Gastroesophageal sphincter (tissue), 4 donors: ENCODE results near the gene CHRM5. TPM values are rescaled to one million over a fixed set of nuclear protein-coding genes. Genes with fewer than 3 reads are reported as not detected.

Experiments
- ATAC-seq: fragments of 150-250 bp; one replicate; pipeline ENCODE4 v1.9.1; 2016; ENCODE audit warnings: mild to moderate bottlenecking, moderate library complexity
- H3K27ac ChIP-seq, 4 donors: fragments of 200-600 bp; sonication (generic) in 3 of 4; 1 replicate in 3 of 4; 2 replicates in 1 of 4; pipeline ENCODE4 v1.5.1; 2016 to 2019
- H3K27me3 ChIP-seq: fragments of 200-600 bp; sonication (generic); one replicate; pipeline ENCODE4 v1.5.1; 2019
- H3K36me3 ChIP-seq, 2 donors: fragments of 200-600 bp; sonication (generic); one replicate each; pipeline ENCODE4 v1.5.1; 2019; ENCODE audit warnings: control low read depth in 1 of 2
- H3K4me1 ChIP-seq, 3 donors: fragments of 200-600 bp; sonication (generic); 1 replicate in 2 of 3; 2 replicates in 1 of 3; pipeline ENCODE4 v1.5.1; 2016 to 2019; ENCODE audit warnings: control low read depth in 2 of 3
- H3K4me3 ChIP-seq, 2 donors: fragments of 200-600 bp; sonication (generic); one replicate each; pipeline ENCODE4 v1.5.1; 2019; ENCODE audit warnings: mild to moderate bottlenecking in 1 of 2, moderate library complexity in 1 of 2
- H3K9me3 ChIP-seq, 3 donors: fragments of 200-600 bp; sonication (generic); one replicate each; pipeline ENCODE4 v1.5.1; 2017 to 2019; ENCODE audit warnings: control low read depth in 2 of 3
- EP300 ChIP-seq: sonication (generic); formaldehyde crosslinking; IDR thresholded peaks from one replicate; pipeline ENCODE4 v1.6.1; 2017; ENCODE audit warnings: antibody characterized with exemption, mild to moderate bottlenecking
- POLR2A ChIP-seq, 2 donors: fragments of 450-650 bp; IDR thresholded peaks; one replicate each; pipeline ENCODE4 v1.6.1; 2017; ENCODE audit warnings: antibody characterized with exemption in 2 of 2, mild to moderate bottlenecking in 2 of 2, moderate library complexity in 1 of 2
- POLR2AphosphoS5 ChIP-seq: sonication (generic); formaldehyde crosslinking; IDR thresholded peaks from one replicate; pipeline ENCODE4 v1.6.1; 2017; ENCODE audit warnings: antibody characterized with exemption
- WGBS, 2 donors: methylation state at CpG; one replicate each; pipeline ENCODE4 v1.1.5; 2018; ENCODE audit warnings: low coverage in 1 of 2; 5-methylcytosine and 5-hydroxymethylcytosine counted together
- total RNA-seq, 4 donors: library from RNA; depleted of rRNA; stranded (reverse); fragments of >200 nt; gene quantifications; one replicate each; pipeline ENCODE4 v1.1.0, GENCODE V29; 2016
- TF ChIP-seq, protein P1 (sequence below), 4 experiments: fragments of 200-600 bp in 2 of 4; fragments of 450-650 bp in 2 of 4; sonication (generic) in 1 of 4; IDR thresholded peaks; one replicate each; pipeline ENCODE4 v1.5.1; 2017 to 2019; ENCODE audit warnings: antibody characterized with exemption in 4 of 4, mild to moderate bottlenecking in 2 of 4, moderate library complexity in 2 of 4

The CHRM5 gene
- total RNA-seq, 4 donors from 2014 or later: not detected

DNA sequence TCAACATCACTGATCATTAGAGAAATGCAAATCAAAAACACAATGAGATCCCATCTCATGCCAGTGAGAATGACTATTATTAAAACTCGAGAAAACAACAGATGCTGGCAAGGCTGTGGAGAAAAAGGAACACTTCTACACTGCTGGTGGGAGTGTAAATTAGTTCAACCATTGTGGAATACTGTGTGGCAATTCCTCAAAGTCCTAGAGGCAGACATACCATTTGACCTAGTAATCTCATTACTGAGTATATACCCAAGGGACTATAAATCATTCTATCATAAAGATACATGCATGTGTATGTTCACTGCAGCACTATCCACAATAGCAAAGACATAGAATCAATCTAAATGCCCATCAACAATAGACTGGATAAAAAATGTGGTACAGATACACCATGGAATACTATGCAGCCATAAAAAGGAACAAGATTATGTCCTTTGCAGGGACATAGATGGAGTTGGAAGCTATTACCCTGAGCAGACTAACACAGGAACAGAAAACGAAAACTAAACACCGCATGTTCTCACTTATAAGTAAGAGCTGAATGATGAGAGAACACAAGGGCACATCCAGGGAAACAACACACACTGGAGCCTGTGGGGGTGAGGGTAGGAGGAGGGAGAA is 85.9 kb downstream of the CHRM5 start:
- H3K27me3 ChIP-seq: no peaks in the 10 kb centered on the region
- no peak overlapping the region for H3K27ac ChIP-seq
- no peaks in the 10 kb centered on the region for H3K36me3 ChIP-seq
- peaks cover 0 to 21% (median 0%) of the 10 kb centered on the region in 3 donors for H3K9me3 ChIP-seq
- no peak for ATAC-seq
- H3K4me3 ChIP-seq: no peak overlapping the region
- no peaks in the 10 kb centered on the region for H3K4me1 ChIP-seq
- WGBS, 2 donors: 78 to 100% methylated on average over 1 to 3 of the region's 3 CpGs
- TF ChIP-seq EP300: no peak
- no peak for TF ChIP-seq POLR2A (IDR thresholded peaks at IDR 0.05)
- TF ChIP-seq, protein P1, sequence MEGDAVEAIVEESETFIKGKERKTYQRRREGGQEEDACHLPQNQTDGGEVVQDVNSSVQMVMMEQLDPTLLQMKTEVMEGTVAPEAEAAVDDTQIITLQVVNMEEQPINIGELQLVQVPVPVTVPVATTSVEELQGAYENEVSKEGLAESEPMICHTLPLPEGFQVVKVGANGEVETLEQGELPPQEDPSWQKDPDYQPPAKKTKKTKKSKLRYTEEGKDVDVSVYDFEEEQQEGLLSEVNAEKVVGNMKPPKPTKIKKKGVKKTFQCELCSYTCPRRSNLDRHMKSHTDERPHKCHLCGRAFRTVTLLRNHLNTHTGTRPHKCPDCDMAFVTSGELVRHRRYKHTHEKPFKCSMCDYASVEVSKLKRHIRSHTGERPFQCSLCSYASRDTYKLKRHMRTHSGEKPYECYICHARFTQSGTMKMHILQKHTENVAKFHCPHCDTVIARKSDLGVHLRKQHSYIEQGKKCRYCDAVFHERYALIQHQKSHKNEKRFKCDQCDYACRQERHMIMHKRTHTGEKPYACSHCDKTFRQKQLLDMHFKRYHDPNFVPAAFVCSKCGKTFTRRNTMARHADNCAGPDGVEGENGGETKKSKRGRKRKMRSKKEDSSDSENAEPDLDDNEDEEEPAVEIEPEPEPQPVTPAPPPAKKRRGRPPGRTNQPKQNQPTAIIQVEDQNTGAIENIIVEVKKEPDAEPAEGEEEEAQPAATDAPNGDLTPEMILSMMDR (IDR thresholded peaks at IDR 0.05): no peak
- TF ChIP-seq POLR2AphosphoS5: no peak

DNA sequence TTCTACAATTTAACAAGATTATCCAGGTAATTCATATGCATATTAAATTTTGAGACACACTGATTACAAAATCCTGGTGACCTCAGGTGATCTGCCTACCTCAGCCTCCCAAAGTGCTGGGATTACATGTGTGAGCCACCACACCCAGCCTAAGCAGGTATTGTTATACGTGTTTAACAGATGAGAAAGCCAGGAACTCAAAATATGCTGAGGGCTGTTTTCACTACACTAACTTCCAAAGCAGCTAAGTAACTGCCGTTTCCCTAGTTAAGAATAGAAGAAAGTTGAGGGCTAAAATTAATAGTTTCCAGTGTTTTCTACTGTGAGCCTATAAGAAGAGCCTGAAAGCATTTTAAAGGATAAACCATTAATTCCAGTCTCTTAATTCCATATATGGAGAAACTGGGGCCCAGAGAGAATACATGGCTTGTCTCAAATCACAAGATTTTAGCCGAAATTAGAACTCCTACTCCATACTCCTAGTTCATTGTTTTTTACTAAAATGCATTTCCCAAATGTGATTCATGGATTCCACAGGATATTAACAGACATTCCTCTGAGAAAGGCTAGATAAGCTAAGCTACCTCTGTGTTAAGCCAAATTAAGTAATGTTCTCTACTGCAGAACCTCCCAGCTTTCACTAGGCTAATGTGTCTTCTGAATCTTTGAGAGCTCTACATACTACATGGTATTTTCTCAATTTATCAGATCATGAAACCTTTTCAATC is 87.7 kb downstream of the CHRM5 start:
- H3K9me3 ChIP-seq: peaks cover 0 to 6% (median 0%) of the 10 kb centered on the region in 3 donors
- H3K27me3 ChIP-seq: no peaks in the 10 kb centered on the region
- no peak for TF ChIP-seq POLR2A (IDR thresholded peaks at IDR 0.05)
- TF ChIP-seq POLR2AphosphoS5: no peak
- TF ChIP-seq, protein P1 (IDR thresholded peaks at IDR 0.05): no peak
- TF ChIP-seq EP300: no peak
- 18 to 40% methylated on average over 2 to 3 of the region's 3 CpGs for WGBS, 2 donors
- H3K4me3 ChIP-seq: no peak overlapping the region
- H3K27ac ChIP-seq: no peak overlapping the region
- no peaks in the 10 kb centered on the region for H3K36me3 ChIP-seq
- H3K4me1 ChIP-seq: no peaks in the 10 kb centered on the region
- ATAC-seq: no peak

DNA sequence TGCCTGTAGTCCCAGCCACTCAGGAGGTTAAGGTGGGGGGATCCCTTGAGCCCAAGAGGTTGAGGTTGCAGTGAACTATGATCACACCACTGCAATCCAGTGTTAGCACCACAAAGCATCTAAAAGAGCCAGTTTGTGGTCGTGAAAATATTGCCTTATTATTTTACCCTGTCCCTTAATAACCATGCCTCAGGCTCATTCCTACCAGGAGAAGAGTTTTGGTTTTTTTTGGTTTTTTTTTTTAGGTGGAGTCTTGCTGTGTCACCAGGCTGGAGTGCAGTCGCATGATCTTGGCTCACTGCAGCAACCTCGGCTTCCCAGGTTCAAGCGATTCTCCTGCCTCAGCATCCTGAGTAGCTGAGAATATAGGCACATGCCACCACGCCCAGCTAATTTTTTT is 88.6 kb downstream of the CHRM5 start:
- TF ChIP-seq EP300 (no peak), POLR2A (IDR thresholded peaks at IDR 0.05) (no peak), POLR2AphosphoS5 (no peak)
- TF ChIP-seq, protein P1 (IDR thresholded peaks at IDR 0.05): no peak
- no peak overlapping the region for H3K27ac ChIP-seq
- 73 to 91% methylated on average over 5 of the region's 5 CpGs for WGBS, 2 donors
- no peak overlapping the region for H3K4me3 ChIP-seq
- no peak for ATAC-seq
- no peaks in the 10 kb centered on the region for H3K27me3 ChIP-seq
- no peaks in the 10 kb centered on the region for H3K9me3 ChIP-seq
- peaks cover 0 to 4% (median 0%) of the 10 kb centered on the region in 3 donors for H3K4me1 ChIP-seq
- no peaks in the 10 kb centered on the region for H3K36me3 ChIP-seq

DNA sequence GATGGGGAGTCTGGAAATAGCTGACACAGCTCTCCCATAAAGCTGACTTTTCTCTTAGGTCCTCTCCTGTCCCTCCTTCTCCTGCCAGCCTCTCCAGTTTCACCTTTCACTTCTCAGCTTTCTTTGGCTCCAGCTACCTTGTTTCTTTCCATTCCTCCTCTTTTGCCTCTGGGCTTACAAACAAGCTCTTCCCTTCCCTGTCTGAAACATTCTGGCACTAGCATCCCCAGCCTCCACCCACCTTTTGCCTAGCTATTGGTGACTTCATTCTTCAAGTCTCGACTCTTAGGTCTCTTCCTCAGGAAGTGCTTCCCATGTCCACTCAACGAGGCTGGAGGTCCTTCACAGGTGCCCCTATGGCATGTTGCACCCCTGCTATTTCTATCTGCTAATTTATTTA is 91.2 kb downstream of the CHRM5 start:
- 0% methylated on average over 1 of the region's 2 CpGs; no CpG with 5 or more reads in 1 of the 2 donors for WGBS, 2 donors
- ATAC-seq: no peak
- Histone ChIP-seq H3K36me3 (no peaks in the 10 kb centered on the region), H3K4me3 (no peak overlapping the region), H3K9me3 (no peaks in the 10 kb centered on the region), H3K27me3 (no peaks in the 10 kb centered on the region), H3K27ac (no peak overlapping the region), H3K4me1 (peaks cover 0 to 4% (median 0%) of the 10 kb centered on the region in 3 donors)
- TF ChIP-seq, protein P1 (IDR thresholded peaks at IDR 0.05): no peak
- TF ChIP-seq POLR2AphosphoS5: no peak
- TF ChIP-seq POLR2A (IDR thresholded peaks at IDR 0.05): no peak
- TF ChIP-seq EP300: no peak

DNA sequence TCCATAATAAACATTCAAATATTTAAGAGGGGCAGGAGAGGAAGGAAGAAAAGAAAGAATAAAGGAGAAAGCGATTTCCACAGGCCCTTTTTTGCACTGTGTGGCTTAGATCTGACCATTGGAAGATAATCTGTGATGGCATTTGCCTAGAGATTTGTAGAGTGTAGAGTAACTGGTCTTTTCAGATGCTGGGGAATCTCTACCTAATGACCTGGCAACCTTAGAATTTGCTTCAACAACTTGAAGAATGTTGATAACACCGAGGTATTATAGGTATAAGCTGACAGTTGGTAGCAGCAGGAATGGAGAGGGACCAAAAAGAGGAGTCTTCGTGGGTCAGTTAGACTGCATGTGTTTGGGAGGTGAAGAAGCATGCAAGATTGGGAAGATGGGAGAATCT is 91.6 kb downstream of the CHRM5 start:
- Histone ChIP-seq H3K4me3 (no peak overlapping the region), H3K9me3 (no peaks in the 10 kb centered on the region), H3K27me3 (no peaks in the 10 kb centered on the region), H3K4me1 (peaks cover 0 to 4% (median 0%) of the 10 kb centered on the region in 3 donors), H3K36me3 (no peaks in the 10 kb centered on the region), H3K27ac (no peak overlapping the region)
- TF ChIP-seq, protein P1 (IDR thresholded peaks at IDR 0.05): no peak
- TF ChIP-seq POLR2A (IDR thresholded peaks at IDR 0.05) (no peak), POLR2AphosphoS5 (no peak), EP300 (no peak)
- ATAC-seq: no peak
- 40 to 73% methylated on average over 1 to 3 of the region's 3 CpGs for WGBS, 2 donors
